Panc1 (cell line): ENCODE results near the gene CASP12. TPM values are rescaled to one million over a fixed set of nuclear protein-coding genes. Genes with fewer than 3 reads are reported as not detected.

Experiments used
- ATAC-seq: fragments of 200-7000 bp; cut with Tn5 transposase; 2 replicates; pipeline ENCODE4 v1.9.1; 2020; ENCODE audit warnings: mild to moderate bottlenecking, moderate library complexity
- BruUV-seq: library from RNA; stranded (reverse); fragments of 400-500 nt; replicated peaks from 2 replicates; lab custom pipeline; 2021; lab: Mats Ljungman, UMichigan
- CTCF ChIA-PET: fragments of 300-600 bp; sonication (Branson Sonifier 250); formaldehyde crosslinking; loops from one replicate; lab custom pipeline; 2022; ENCODE audit warnings: antibody characterized with exemption; lab: Charles Lee
- POLR2A ChIA-PET: fragments of 300-600 bp; sonication (Branson Sonifier 250); formaldehyde crosslinking; loops from one replicate; lab custom pipeline; 2022; ENCODE audit warnings: antibody characterized with exemption; lab: Charles Lee
- DNase-seq: peaks from one replicate; pipeline ENCODE4 v3.0.0-alpha.2; 2010; ENCODE audit warnings: low read depth, low spot score
- H3K27ac ChIP-seq: 2 replicates; pipeline ENCODE4 v1.5.1; 2011; ENCODE audit warnings: mild to moderate bottlenecking, low read length, inconsistent platforms
- H3K27me3 ChIP-seq: fragments of 200-500 bp; sonication (Bioruptor generic); 2 replicates; pipeline ENCODE4 v1.6.0; 2014; ENCODE audit warnings: low read length, inconsistent platforms; ENCODE audit not compliant: control insufficient read depth, insufficient read depth
- H3K36me3 ChIP-seq: fragments of 200-500 bp; sonication (Bioruptor generic); 2 replicates; pipeline ENCODE4 v1.5.1; 2014; ENCODE audit warnings: inconsistent platforms, mild to moderate bottlenecking, low read length, moderate library complexity; ENCODE audit not compliant: control insufficient read depth, insufficient read depth
- H3K4me1 ChIP-seq: 2 replicates; pipeline ENCODE4 v1.5.1; 2011; ENCODE audit warnings: inconsistent platforms, mild to moderate bottlenecking, low read length, moderate library complexity; ENCODE audit not compliant: control insufficient read depth, insufficient read depth
- H3K4me3 ChIP-seq, 2 experiments: 2 replicates each; pipeline ENCODE4 v1.5.1; 2011 to 2012; ENCODE audit warnings: low read depth in 2 of 2, low read length in 2 of 2, mild to moderate bottlenecking in 2 of 2, inconsistent platforms in 1 of 2, moderate library complexity in 1 of 2
- H3K9me3 ChIP-seq: fragments of 200-500 bp; sonication (Bioruptor generic); 2 replicates; pipeline ENCODE4 v1.5.1; 2014; ENCODE audit warnings: low read depth, mild to moderate bottlenecking, inconsistent platforms, low read length, moderate library complexity; ENCODE audit not compliant: control insufficient read depth, insufficient read depth
- CTCF ChIP-seq: fragments of 450-650 bp; IDR thresholded peaks from 2 replicates; pipeline ENCODE4 v1.5.1; 2017; ENCODE audit warnings: mild to moderate bottlenecking
- POLR2AphosphoS5 ChIP-seq: IDR thresholded peaks from 2 replicates; pipeline ENCODE4 v1.6.1; 2012; ENCODE audit warnings: mild to moderate bottlenecking, low read depth, low read length, moderate library complexity
- REST ChIP-seq, 2 experiments: IDR thresholded peaks; 2 replicates each; pipeline ENCODE4 v1.6.1; 2011 to 2012; ENCODE audit warnings: low read depth in 2 of 2, control low read depth in 1 of 2, low read length in 1 of 2, mild to moderate bottlenecking in 1 of 2, moderate library complexity in 1 of 2; ENCODE audit not compliant: insufficient read depth in 1 of 2
- SIN3A ChIP-seq: IDR thresholded peaks from 2 replicates; pipeline ENCODE4 v1.6.1; 2012; ENCODE audit warnings: low read depth, mild to moderate bottlenecking, low read length, moderate library complexity, borderline replicate concordance; ENCODE audit not compliant: insufficient read depth
- TCF7L2 ChIP-seq: IDR thresholded peaks from 2 replicates; pipeline ENCODE4 v1.6.1; 2011; ENCODE audit warnings: mild to moderate bottlenecking, low read depth, low read length, inconsistent platforms
- in situ Hi-C: cut with HindIII; loops from 2 replicates; pipeline ENCODE4 v1.10.0; 2016; ENCODE audit warnings: low sequenced_read_pairs, low pct_unique_long_range_greater_than_20kb
- intact Hi-C: fragments of 100-400 bp; cut with micrococcal nuclease; formaldehyde crosslinking; loops from one replicate; pipeline ENCODE4 v1.10.0; 2022; ENCODE audit not compliant: unreplicated experiment
- total RNA-seq: library from RNA; stranded (reverse); gene quantifications from one replicate; pipeline ENCODE4 v1.2.1, GENCODE V29; 2021; ENCODE audit not compliant: unreplicated experiment

CASP12 gene
- total RNA-seq, 1 experiment from 2014 or later, result not detected

GRCh38 chr11:104926771-104927611 lies 28.7 kb upstream of the CASP12 start:
- CTCF ChIA-PET, result no interaction called here

DNA sequence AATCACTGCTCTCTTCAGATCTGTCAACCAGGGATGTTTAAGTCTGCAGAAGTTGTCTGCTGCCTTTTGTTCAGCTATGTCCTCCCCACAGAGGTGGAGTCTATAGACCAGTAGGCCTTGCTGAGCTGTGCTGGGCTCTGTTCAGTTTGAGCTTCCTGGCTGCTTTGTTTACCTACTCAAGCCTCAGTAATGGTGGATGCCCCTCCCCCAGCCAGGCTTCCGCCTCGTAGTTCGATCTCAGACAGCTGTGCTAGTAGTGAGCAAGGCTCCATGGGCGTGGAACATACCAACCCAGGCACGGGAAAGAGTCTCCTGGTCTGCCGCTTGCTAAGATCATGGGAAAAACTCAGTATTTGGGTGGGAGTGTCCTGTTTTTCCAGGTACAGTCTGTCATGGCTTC lies 27.6 kb upstream of the CASP12 start:
- POLR2A ChIA-PET, result no interaction called here
- CTCF ChIA-PET, result no interaction called here
- BruUV-seq, result no TSS peak

More at GRCh38 chr11:104926771-104927611, 28.7 kb upstream of the CASP12 start:
- H3K4me1 ChIP-seq, result no peaks in the 10 kb centered on the region
- in situ Hi-C loops (no loop called here), intact Hi-C loops (no loop called here)
- BruUV-seq, result no TSS peak
- DNase-seq (no peak), ATAC-seq (no peak)
- POLR2A ChIA-PET, result no interaction called here
- no peaks in the 10 kb centered on the region for H3K9me3 ChIP-seq
- no peaks in the 10 kb centered on the region for H3K36me3 ChIP-seq
- no peaks in the 10 kb centered on the region for H3K27me3 ChIP-seq
- no peak for TF ChIP-seq REST (IDR thresholded peaks at IDR 0.05; ENCODE audit: insufficient read depth in 1 of 2, low read depth in 2 of 2, low read length in 1 of 2)
- TF ChIP-seq CTCF, result no peak
- TF ChIP-seq SIN3A, result no peak
- TF ChIP-seq TCF7L2, result no peak
- TF ChIP-seq POLR2AphosphoS5, result no peak
- no peak overlapping the region for H3K27ac ChIP-seq
- H3K4me3 ChIP-seq, result no peak overlapping the region

More for the DNA sequence above, 27.6 kb upstream of the CASP12 start:
- Histone ChIP-seq H3K9me3 (no peaks in the 10 kb centered on the region), H3K36me3 (no peaks in the 10 kb centered on the region), H3K27ac (no peak overlapping the region), H3K4me3 (no peak overlapping the region), H3K27me3 (no peaks in the 10 kb centered on the region), H3K4me1 (no peaks in the 10 kb centered on the region)
- in situ Hi-C loops (no loop called here), intact Hi-C loops (no loop called here)
- ATAC-seq (no peak), DNase-seq (no peak)
- TF ChIP-seq SIN3A (no peak), REST (IDR thresholded peaks at IDR 0.05; ENCODE audit: insufficient read depth in 1 of 2, low read depth in 2 of 2, low read length in 1 of 2) (no peak), POLR2AphosphoS5 (no peak), CTCF (no peak), TCF7L2 (no peak)
